CD4-positive, alpha-beta T cell treated with Interleukin-6 for 4 hours (primary cell): Measurements from ENCODE around the gene RFC2.
"Not testable (repeated sequence)": the region's sequence is repeated elsewhere in the genome, so short reads cannot be mapped to it uniquely, and the experiment has no call there.

Source experiments
- DNase-seq: peaks from one replicate; pipeline ENCODE4 v3.0.0-alpha.2; 2020; ENCODE audit warnings: mixed read lengths

RFC2 gene

DNA sequence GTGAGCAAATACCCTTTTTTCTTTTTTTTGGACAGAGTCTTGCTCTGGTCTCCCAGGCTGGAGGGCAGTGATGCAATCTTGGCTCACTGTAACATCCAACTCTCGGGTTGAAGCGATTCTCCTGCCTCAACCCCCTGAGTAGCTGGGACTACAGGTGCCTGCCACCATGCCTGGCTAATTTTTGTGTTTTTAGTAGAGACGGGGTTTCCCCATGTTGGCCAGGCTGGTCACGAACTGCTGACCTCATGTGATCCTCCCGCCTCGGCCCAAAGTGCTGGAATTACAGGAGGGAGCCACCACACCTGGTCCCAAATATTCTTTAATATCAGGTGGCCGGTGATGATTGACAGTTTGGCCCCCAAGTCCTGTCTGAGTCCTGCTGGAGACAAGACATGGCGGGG, 37.8 kb downstream of the RFC2 start:
- no peak for DNase-seq

DNA sequence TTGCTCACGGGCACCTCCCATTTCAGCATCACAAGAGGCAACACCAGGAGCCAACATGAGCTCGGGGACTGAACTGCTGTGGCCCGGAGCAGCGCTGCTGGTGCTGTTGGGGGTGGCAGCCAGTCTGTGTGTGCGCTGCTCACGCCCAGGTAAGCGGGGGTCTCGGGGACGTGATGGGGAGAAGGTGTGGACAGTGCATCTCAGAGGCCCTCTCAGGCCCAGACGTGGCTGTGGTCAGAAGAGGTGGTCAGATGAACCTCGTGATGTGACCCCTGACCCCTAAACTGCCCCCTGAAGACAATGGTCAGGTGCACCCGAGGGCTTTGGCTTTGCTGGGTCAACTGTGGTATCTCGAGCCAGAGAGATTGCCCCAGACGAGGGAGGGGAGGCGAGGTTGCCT, 38.3 kb downstream of the RFC2 start:
- DNase-seq = no peak

DNA sequence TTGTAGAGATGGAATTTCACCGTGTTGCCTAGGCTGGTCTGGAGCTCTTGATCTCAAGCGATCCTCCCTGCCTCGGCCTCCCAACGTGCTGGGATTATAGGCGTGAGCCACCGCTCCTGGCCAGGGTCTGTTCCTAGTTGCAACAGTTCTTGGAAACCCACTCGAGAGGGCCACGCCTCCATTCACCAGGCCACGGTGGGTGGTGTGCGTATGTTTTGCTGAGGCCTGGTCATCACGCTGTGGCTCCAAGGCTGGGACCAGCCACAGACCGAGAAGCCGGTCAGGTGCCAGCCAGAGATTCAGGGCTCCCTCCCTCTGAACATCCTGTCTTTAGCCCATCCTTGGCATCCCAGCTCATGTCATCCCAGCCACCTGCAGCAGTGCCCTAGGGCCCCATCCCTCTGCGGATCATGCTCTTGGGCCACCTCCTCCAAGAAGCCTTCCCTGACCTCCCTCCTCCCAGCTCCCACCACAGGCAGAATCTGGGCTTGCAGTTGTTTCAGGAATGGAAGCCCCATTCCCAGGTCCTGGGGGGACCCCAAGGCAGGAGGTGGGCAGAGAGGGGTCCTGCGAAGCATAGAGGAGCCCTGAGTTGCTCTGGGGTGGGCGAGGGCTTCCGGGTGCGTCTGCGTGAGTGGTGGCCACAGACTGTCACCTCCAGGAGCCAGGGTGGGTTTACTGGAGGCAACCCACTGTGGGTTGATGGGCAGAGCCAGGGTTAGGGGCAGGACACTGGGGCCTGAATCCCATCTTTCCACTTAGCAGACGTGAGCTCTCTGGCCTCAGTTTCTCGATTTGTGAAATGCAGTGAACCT, 39.2 kb downstream of the RFC2 start:
- DNase-seq = no peak

DNA sequence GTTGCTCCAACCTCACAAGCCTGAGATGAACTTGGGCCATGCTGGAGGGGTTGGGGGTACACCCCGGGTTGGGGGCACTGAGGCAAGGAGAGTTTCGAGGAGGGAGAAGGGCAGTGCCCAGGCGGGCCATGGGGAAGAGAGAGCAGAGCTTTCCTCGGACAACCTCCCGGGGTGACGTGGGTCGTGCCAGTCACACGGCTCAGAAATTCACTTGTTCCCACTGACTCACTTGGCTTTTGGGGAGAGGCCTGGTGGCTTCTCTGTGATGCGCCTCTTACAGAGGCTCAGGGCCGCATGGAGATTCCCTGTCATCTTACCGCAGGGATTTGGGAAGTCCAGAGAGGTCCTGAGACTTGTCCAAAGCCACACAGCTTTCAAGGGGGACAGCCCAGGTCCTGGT, 41.5 kb downstream of the RFC2 start:
- DNase-seq = no peak

DNA sequence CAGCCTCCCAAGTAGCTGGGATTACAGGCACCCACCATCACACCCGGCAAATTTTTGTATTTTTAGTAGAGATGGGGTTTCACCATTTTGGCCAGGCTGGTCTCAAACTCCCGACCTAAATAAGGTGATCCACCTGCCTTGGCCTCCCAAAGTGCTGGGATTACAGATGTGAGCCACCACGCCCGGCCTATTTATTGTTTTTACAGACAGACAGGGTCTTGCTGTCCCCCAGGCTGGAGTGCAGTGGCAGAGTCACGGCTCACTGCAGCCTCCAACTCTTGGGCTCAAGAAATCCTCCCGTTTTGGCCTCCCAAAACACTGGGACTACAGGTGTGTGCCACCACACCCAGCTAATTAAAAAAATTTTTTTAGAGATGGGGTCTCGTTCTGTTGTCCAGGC, 46.0 kb downstream of the RFC2 start:
- DNase-seq = not testable (repeated sequence)

DNA sequence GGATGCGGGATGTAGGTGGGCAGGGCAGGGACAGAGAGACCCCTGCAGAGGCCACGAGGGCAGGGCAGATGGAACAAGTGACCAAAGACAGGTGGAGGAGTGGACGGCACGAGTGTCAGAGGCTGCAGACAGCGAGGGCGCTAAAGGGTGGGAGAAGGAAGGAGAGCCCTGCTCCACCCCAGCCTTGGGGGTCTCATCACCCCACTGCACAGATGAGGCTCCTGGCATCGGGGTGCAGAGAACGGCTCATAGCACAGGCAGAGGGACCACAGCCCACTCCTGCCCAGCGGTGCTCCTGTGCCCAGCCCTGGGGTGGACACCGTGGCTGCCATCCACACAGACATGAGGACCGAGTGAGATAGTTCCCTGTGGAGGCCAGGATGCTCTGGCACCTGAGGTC, 46.6 kb downstream of the RFC2 start:
- no peak for DNase-seq

DNA sequence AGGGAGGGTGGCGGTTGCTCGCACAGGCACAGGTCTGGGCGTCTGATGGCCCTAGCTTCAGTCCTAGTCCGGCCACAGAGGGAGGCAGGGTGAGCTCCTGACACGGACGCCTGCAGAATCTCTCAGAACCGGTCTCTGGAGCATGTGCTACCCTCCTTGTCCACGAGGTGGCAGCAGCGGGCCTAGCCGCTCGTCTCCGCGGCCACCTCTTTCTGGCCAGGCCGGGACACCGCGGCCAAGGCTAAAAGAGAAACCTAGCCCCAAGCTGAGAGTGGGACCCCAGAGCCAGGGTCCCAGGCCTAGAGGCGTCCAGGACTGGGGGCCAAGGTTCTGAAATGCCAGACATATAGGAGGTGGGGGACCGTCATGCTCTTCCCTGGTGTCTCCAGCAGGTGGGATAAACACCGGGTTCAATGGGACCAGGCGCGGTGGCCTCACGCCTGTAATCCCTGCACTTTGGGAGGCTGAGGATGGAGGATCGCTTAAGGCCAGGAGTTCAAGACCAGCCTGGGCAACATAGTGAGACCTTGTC, 47.5 kb downstream of the RFC2 start:
- peak; percentile 82 for DNase-seq

DNA sequence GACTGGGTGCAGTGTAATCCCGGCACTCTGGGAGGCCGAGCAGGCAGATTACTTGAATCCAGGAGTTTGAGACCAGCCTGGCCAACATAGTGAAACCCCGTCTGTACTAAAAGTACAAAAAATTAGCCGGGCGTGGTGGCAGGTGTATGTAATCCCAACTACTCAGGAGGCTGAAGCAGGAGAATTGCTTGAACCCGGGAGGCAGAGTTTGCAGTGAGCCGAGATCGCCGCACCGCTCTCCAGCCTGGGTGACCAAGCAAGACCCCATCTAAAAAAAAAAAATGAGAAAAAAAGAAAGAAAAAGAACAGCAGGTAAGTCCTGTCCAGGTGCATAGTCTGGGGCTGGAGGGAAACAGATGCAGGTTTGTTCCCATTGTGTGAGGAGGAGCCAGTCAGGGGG, 48.1 kb downstream of the RFC2 start:
- not testable (repeated sequence) for DNase-seq

DNA sequence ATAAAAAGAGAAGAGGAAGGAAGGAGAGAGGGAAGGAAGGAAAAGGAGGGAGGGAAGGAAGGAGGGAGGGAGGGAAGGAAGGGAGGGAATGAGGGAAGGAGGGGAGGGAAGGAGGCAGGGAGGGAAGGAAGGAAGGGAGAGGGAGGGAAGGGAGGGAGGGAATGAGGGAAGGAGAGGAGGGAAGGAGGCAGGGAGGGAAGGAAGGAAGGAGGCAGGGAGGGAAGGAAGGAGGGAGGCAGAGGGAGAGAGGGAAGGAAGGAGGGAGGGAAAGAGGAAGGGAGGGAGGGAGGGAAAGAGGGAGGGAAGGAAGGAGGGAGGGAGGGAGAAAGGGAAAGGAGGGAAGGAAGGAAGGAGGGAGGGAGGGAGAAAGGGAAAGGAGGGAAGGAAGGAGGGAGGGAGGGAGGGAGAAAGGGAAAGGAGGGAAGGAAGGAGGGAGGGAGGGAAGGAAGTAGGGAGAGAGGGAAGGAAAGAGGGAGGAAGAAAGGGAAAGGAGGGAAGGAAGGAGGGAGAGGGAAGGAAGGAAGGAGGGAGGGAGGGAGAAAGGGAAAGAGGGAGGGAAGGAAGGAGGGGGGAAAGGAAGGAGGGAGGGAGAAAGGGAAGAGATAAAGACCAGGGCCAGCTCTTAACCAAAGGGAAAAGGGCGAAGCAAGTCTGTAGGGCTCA, 50.1 kb downstream of the RFC2 start:
- no peak for DNase-seq

DNA sequence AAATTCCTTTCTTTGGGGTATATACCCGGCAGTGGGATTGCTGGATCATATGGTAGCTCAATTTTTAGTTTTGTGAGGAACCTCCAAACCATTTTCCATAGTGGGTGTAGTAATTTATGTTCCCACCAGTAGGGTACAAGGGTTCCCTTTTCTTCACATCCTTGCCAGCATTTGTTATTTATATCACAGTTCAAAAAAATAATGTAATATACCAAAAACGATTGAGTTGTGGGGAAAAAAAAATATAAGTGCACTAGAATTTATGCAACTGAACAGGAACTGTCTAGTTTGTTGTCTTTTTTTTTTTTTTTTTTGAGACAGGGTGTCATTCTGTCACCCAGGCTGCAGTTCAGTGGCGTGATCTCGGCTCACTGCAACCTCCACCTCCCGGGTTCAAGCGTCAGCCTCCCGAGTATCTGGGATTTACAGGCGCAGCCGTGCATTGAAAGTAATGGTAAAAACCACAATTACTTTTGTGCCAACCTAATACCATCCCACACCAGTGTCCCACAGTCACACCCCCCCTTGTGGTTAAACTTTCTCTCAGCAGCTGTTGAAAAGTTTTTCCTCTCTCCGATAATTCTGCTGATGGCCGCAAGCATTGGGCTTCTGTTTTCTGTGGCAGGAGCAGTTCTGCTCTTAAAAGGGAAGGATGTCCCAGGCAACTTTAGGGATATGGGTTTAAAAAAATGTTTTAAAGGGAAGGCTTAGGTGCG, 51.2 kb downstream of the RFC2 start:
- peak; percentile 24 for DNase-seq

DNA sequence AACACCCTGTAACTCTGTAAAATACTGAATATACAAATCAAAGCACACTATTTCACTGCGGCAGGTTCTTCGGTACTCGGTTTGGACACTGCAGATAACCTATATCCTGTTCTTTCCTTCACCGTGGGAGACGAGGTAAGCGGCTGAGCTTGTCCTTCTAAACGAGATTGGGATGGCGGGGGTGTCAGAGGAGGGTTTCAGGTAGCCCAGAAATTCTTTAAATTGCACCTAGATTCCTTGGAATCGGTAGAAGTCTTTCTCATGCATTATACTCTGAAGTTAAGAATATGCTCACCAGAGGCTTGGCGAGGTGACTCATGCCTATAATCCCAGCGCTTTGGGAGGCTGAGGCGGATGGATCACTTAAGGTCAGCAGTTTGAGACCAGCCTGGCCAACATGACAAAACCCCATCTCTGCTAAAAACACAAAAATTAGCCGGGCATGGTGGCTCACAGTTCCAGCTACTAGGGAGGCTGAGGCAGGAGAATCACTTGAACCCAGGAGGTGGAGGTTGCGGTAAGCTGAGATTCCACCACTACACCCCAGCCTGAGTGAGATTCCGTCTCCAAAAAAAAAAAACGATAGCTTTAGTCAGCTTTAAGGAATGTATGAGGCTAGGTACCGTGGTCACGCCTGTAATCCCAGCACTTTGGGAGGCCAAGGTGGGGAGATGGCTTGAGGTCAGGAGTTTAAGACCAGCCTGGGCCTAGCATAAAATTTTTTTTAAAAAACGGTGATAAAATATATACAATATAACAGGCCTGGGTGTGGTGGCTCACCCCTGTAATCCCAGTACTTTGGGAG, 54.4 kb downstream of the RFC2 start:
- no peak for DNase-seq

DNA sequence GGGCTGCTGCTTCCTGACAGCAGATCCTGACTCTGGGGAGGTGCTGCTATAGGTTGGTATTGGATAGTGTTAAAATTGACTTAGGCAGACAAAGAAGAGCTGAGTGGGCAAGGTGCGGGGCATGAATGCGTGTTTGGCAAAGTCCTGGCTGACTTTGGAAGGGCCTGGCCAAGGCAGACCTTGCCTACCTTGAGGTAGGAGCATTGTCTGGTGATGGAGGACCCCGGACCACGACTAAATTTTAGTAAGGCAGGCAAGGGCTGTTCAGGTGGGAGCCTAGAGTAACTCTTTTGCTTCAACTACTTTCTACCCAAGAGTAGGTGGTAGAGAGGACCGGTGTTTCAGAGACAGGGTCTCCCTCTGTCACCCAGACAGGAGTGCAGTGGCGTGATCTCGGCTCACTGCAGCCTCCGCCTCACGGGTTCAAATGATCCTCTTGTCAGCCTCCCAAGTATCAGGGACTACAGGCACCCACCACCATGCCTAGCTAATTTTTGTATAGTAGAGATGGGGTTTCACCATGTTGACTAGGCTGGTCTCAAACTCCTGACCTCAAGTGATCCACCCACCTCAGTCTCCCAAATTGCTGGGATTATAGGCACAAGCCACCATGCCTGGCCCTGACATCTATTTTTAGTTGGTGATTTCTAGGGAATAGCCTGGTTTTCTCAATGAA, 56.6 kb downstream of the RFC2 start:
- DNase-seq = no peak

DNA sequence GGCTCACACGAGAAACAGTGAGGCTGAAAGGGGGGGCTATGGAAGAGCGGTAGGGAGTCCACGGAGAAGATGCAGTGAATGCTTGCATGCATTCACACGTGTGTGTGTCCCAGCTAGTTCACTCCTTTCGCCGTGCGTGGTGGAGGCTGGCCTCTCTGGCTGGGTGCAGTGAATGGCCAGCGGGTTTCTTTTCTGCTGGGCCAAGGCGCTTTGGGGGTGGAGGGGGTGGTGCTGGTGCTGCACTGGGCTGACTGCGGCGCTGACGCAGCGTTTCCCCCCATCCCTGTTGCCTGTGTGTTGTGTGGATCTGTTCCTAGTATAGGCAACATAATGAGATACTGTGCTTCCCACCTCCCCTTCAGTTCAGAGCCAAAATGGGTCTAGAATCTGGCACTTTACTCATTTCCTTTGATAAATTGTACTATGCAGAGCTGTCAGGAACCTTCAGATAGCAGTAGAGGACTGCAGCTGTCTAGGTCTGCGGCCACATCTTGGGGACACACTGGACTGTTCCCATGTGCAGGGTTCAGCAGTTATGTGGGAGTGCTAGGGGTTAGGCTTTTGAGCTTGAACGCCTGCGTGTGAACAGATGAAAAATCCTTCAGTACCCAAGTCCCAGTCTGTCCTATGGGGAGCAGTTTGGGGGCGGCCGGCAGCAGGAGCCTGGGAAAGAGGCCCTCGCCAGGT, 58.1 kb downstream of the RFC2 start:
- not testable (repeated sequence) for DNase-seq

DNA sequence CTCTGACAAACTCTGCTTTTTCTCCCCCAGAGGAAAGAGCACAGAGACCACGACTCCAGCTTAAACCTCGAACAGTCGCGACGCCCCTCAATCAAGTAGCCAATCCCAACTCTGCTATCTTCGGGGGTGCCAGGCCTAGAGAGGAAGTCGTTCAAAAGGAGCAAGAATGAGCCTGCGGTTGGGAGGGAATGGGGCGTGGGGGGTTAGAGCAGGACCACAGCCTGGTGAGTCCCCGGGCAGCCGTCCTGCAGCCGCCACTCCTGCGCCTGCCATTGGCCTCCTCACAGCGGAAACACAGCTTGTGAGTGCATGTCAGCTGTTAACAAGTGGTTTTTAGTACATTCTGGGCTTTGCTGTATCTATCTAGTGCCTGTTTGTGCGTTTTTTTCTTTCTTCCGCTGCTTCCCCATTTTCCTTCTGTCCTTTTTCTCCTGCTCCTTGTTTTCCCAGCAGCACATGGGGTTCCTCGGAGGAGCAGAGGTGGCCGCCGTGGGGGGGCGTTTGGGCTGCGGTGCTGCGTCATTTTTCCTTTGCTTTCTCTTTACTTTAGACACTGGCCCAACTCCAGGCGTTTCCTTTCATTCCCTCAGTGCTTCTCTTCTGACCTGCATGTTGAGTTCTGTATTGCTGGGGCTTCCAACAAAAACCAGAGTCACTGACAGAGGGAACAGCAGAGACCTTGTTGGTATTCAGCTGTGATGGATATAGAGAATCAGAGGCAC, 58.9 kb downstream of the RFC2 start:
- not testable (repeated sequence) for DNase-seq

DNA sequence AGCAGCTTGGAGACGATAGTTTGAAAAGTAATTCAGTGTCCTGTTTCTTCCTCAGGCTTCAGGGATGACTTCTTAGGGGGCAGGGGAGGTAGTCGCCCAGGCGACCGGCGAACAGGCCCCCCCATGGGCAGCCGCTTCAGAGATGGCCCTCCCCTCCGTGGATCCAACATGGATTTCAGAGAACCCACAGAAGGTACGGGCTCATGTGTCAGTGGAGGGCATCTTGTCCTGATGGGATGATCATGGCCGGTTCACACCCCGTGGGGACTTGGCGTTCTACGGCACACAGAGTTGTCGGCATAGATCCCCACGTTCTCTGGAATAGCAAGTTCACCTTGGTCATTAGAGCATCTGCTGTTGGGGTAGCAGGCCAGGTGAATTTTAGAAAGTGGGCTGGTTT, 59.5 kb downstream of the RFC2 start:
- DNase-seq = no peak

DNA sequence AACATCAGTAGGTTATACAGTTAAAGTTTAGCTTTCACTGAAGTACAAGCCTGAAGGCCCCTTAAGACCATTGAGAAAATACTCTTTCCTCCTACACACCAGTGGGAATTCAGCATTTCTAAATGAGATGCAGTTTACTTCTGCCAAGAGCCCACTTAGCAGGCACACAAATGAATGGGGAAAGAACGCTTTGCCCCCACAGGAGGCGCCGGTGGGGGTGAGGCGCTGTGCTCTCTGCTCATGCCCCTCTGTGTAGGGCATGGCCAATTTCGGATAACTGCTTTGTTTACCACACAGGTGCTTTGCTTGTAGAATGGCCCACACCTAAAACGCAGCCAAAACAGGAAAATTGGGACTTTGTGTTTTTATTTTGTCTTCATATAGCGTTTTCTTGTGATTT, 60.3 kb downstream of the RFC2 start:
- DNase-seq = no peak

DNA sequence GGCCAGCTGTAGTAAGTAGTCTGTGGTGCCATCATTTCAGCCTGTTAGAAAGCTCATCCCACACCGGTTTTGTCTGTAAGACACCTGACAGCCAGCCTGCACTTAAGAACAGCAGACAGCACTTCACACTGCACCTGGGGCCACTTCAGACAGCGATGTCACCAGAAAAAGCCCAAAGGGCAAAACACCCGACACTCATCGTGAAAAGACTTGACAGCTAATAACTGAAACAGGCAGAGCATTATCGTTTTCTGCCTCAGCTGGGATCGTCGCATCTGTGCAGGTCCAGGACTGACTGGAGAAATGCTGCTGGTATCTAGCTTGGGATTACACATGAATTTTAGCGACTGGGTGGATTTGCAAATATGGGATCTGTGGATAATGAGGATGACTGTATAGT, 61.1 kb downstream of the RFC2 start:
- DNase-seq = no peak

DNA sequence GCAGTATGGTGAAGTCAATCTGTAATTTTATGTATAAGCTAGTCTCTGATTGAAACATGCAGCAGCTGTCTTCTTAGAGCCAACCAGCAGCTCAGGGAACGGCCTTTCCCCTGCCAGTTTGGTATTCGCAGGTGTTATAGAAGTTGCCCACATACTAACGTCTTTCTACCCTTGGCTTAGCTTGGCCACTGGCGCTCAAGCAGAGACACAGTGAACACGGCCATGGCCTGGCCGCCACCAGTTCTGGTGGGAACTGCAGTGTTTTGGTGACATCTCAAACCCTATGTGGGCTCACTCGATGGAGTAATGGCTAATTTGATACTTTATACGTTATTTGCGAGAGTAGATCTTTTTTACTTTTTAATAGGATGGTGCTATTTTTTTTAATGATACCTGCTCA, 63.0 kb downstream of the RFC2 start:
- no peak for DNase-seq

DNA sequence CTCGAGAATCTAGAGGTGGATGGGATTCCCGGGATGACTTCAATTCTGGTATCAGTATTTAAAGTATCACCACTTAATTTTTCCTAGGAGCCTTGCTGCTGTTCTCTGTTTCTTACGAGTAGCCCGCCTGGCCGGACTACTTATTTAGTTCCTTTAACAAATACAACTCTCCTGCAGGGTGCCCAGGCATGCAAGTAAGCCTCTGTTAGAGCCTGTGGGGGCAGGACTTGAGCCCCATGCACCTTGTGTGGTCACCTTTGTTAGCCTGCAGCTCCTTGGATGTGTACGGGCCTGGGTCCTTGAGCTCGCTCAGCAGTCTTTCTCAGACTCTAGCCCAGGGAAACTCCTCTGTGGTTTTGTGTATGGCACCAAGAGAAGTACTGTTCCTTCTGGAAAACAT, 63.9 kb downstream of the RFC2 start:
- no peak for DNase-seq

DNA sequence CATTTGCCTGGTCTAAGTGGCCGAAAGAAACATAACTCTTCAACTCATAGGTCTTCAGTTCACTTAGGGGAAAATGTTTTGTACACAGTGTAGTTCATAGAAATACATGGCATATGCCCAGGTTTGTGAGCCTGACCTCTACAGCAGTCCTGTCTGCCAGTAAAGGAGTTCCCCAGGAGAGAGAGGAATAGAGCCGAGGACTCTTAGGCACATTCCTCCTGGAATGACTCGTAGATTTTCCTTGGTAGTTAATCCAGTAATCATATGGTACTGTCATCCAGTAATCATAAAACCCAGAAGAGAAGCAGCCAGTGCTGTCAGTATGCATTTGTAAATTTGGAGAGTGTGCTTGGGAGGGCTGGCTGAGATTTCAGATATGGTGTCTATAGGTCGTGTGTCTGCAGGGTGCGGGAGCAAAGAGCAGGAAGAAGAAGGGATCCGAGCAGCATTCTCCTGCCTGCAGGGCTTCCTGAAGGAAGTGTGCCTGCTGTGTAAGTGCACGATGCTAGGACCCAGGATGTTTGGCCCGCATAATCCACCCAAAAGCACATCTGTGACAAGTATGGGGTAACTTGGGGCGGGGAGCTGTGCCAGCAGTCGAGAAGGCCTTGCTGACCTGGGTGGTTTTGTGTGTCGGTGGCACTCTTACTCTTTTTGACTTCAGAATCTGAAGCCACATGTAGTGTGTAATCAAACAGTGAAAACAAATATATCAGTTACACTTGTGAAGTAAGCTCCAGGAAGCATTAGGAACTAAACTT, 66.1 kb downstream of the RFC2 start:
- no peak for DNase-seq
